GM19452 (cell line): ENCODE measurements around the gene LRP1.

Experiments
- ATAC-seq: cut with Tn5 transposase; IDR thresholded peaks from one replicate; pipeline ENCODE4 v1.9.1; 2021; ENCODE audit not compliant: unreplicated experiment

LRP1 gene

DNA sequence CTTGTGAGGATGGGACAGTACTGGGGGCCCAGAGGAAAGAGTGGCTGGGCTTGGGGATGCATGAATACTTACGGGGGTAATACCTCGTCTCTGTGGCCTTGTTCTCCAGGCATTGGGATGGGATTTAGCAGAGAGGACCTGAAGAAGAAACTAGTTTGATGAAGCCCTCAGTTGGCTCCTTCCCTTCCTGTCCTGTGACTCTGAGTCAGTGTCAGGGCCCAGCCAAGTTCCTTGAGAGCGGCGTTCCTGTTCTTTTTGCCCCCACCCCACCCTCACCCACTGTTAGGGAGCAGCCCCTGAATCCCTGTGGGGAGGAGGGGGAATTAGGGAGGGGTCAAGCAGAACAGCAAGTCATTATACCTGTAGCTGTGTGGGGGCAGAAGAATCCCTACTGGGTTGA lies 24.4 kb downstream of the LRP1 start:
- ATAC-seq: no peak

GRCh38 chr12:57153415-57153997 lies 25.2 kb downstream of the LRP1 start:
- ATAC-seq: no peak

DNA sequence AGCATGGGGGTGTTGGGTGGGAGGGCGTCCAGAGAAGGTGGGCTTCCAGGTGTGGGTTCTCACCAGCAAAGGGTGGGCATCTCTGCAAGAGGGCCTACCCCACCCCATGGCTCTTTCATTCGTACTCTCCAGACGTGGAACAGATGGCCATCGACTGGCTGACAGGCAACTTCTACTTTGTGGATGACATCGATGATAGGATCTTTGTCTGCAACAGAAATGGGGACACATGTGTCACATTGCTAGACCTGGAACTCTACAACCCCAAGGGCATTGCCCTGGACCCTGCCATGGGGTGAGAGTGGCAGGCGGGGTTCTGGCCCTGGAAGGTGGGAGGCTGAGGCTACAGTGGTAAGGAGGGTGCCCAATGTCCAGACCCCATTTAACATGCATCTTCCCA lies 25.8 kb downstream of the LRP1 start:
- no peak for ATAC-seq

- ATAC-seq: no peak
Measured at GRCh38 chr12:57154804-57155434, 26.6 kb downstream of the LRP1 start.

DNA sequence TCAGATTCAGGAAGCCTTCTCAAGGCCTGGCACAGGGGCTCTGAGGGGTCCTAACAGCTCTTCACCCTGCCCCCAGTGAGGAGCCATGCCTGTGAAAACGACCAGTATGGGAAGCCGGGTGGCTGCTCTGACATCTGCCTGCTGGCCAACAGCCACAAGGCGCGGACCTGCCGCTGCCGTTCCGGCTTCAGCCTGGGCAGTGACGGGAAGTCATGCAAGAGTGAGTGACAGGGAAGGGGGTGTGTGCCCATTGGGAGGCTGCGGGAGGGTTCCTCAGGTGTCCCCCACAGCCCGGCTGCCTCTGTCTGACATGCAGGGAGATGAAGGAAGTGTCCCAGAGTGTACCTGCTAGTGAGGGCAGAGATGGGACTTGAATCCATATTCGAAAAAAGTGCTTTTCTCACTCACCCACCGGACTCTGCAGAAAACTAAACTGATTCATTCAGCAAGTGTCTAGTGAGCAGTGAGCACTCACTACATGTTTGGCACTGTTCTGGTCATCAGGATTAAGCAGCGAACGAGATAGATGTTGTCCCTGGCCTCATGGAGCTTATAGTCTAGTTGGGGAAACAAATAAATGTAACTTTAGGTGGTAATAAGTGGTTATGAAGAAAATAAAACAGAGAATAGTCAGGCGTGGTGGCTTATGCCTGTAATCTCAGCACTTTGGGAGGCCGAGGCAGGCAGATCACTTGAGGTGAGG lies 28.6 kb downstream of the LRP1 start:
- ATAC-seq: no peak

DNA sequence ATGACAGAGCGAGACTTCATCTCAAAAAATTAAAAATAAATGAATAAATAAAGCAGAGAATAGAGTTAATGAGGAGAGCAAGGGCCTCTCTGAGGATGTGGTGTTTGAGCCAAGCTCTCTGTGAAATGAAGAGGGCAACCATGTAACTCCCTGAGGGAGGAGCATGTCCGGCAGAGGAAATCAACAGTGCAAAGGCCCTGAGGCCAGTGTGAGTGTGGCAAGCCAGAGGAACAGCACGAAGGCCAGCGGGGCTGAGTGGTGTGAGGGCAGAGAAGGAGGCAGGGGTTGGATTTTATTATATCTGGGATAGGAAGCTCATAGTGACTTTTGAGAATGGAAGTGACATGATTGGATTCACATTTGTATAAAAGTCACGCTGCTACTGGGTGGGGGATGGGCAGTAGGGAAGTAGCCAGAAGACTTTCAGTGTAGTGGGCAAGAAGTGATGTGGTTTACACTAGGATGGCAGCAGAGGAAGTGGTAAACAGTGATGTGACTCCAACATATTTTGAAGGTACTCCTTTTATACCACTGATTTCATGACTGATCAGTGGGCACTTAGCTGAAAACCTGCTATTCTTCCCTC lies 29.4 kb downstream of the LRP1 start:
- ATAC-seq: no peak

DNA sequence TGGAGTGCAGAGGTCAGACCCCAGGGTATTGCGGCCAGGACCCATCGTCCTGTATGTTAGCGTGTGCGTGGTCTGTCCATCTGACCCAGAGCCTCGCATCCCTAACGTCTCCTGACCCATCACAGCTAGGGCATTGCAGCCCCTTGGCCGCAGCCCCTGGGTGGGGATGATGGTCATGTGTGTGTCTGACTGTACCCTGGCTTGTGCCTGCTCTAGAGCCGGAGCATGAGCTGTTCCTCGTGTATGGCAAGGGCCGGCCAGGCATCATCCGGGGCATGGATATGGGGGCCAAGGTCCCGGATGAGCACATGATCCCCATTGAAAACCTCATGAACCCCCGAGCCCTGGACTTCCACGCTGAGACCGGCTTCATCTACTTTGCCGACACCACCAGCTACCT lies 29.9 kb downstream of the LRP1 start:
- ATAC-seq: no peak

- no peak for ATAC-seq
Measured at GRCh38 chr12:57158665-57159064, 30.4 kb downstream of the LRP1 start.

GRCh38 chr12:57159311-57159710 lies 31.0 kb downstream of the LRP1 start:
- ATAC-seq: no peak

DNA sequence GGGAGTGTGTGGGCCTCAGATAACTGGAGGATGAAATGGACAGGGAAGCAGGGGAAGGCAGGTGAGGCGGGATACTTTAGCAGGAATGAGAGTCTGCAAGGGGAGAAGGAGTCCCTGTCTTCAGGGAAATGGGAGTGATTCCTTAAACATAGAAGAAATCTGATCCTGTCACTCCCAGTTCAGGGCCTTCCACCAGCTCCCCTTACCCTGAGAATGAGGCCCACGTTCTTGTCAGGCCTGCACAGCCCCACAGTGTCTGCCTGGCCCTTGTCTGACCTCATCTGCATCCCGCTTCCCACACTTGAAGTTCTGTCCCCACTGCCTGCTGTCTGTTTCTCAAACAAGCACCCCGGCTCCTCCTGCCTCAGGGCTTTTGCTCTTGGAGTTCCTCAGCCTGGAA lies 31.8 kb downstream of the LRP1 start:
- no peak for ATAC-seq

DNA sequence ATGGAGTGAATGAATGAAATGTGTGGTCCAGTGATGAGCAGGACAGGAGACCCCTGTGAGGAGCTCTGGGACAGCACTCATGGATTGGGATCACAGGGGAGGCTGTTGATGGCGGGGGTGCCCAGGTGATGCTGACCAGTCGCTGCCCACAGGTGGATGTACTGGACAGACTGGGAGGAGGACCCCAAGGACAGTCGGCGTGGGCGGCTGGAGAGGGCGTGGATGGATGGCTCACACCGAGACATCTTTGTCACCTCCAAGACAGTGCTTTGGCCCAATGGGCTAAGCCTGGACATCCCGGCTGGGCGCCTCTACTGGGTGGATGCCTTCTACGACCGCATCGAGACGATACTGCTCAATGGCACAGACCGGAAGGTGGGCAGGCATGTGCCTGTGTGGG lies 32.5 kb downstream of the LRP1 start:
- no peak for ATAC-seq

GRCh38 chr12:57161491-57161890 lies 33.2 kb downstream of the LRP1 start:
- ATAC-seq: no peak

DNA sequence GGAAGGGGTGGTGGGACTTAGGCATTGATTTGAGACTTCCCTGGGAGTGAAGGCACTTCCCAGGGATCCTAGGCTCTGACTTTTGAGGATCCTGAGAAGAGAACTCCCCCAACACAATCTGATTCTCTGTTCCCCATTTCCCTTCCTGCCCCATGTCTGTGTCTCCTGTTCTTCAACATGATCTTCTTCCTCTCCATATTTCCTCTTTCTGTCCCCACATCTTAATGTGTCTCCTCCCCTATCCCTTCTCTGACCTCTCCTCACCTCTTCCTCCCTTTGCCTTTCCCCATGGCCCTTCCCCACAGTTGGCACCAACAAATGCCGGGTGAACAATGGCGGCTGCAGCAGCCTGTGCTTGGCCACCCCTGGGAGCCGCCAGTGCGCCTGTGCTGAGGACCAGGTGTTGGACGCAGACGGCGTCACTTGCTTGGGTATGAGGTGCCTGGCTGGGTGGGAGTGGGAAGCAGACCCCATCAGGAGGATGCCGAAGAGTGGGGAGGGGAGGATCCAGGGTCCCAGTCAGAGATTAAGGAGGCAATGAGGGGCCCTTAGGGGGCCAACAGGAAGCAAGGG lies 34.4 kb downstream of the LRP1 start:
- ATAC-seq: no peak

- ATAC-seq: no peak
Measured at GRCh38 chr12:57164454-57164853, 36.2 kb downstream of the LRP1 start.

GRCh38 chr12:57164966-57165625 lies 36.8 kb downstream of the LRP1 start:
- ATAC-seq: no peak

DNA sequence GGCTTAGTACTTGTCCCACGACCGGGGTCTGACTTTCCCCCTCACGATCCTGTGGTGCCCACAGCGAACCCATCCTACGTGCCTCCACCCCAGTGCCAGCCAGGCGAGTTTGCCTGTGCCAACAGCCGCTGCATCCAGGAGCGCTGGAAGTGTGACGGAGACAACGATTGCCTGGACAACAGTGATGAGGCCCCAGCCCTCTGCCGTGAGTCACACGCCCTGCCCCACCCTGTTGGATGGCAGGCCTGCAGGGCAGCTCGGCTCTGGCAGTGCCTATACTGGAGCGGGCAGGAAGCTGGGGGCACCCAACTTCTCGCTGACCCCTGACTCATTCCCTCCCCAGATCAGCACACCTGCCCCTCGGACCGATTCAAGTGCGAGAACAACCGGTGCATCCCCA lies 37.5 kb downstream of the LRP1 start:
- no peak for ATAC-seq

- ATAC-seq: no peak
Measured at GRCh38 chr12:57166971-57167371, 38.7 kb downstream of the LRP1 start.

GRCh38 chr12:57168058-57168457 lies 39.8 kb downstream of the LRP1 start:
- ATAC-seq: no peak

DNA sequence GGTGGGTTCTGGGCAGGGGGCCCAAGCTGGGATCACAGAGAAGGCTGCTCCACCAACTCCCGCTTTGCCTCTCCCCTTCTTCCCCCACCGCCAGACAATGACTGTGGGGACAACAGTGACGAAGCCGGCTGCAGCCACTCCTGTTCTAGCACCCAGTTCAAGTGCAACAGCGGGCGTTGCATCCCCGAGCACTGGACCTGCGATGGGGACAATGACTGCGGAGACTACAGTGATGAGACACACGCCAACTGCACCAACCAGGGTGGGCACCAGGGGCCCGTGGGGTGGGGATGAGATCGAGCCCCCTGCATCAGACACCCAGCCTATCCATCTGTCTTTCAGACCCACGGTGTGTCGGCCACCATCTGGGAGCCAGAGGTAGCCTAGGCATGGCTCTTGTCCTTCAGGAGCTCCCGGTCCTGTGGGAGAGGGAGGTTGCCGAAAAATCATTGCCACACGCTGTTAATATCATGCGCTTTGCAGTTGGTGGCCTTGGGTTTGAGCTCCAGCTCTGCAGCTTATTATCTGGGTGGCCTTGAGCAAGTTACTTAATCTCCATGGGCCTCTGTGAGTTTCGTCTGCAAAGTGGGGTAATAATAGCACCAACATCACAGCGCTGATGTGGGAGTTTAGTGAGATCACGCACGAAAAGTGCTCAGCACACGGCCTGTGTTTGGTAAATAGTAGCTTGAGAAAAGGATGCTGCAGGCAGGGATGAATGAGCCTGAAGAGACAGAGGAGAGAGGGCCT lies 40.9 kb downstream of the LRP1 start:
- no peak for ATAC-seq

DNA sequence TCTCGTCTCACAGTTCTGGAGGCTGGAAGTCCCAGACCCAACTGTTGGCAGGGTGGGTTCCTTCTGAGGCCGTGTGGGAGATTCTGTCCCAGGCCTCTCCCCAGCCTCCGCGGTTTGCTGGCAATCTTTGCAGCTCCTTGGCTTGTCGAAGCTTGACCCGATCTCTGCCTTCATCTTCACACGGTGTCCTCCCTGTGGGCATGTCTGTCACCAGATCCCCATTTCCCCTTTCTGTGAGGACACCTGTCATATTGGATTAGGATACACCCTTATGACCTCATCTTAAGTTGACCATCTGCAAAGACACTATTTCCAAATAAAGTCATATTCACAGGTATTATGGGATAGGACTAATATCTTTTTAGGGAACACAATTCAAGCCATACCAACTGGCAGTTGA lies 41.7 kb downstream of the LRP1 start:
- ATAC-seq: no peak

GRCh38 chr12:57170408-57170807 lies 42.1 kb downstream of the LRP1 start:
- no peak for ATAC-seq
